PC-9 (cell line): ENCODE data around the gene SLC2A4RG.

Source experiments
- CTCF ChIP-seq: fragments of 200-600 bp; sonication (generic); conservative IDR thresholded peaks from 2 replicates; pipeline ENCODE4 v1.6.1; 2017; ENCODE audit warnings: mixed run types, antibody characterized with exemption, mild to moderate bottlenecking, moderate library complexity
- EZH2 ChIP-seq: fragments of 200-600 bp; sonication (generic); IDR thresholded peaks from 2 replicates; pipeline ENCODE4 v1.8.0; 2017; ENCODE audit warnings: antibody characterized with exemption, low read depth

- no peak for TF ChIP-seq CTCF
- TF ChIP-seq EZH2 = no peak
These were observed 39.3 kb downstream of the SLC2A4RG start for GRCh38 chr20:63778857-63779256.
